GM12874 (cell line): ENCODE measurements around the gene WBP1L.

ENCODE experiments used
- TF ChIP-seq, protein P1 (sequence below): IDR thresholded peaks from 2 replicates; pipeline ENCODE4 v1.5.1; 2011; ENCODE audit warnings: low read depth, mild to moderate bottlenecking, control low read depth, low read length, moderate library complexity; ENCODE audit not compliant: insufficient read depth

The WBP1L gene

DNA sequence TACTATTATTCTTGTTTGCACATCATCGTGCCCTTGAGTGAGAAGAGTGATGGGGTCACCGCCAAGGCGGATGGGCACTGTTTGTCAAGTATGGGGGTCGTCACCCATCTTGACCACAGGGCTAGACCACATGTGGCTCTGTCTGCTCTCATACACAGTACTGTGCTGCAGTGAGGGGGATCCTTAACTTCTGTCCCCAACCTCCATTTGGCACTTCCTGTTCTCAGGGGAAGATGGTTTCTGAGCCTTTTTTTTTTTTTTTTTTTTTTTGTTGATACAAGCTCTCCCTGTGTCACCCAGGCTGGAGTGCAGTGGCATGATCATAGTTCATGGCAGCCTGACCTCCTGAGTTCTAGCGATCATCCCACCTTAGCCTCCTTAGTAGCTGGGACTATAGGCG, 13.6 kb downstream of the WBP1L start:
- TF ChIP-seq, protein P1, sequence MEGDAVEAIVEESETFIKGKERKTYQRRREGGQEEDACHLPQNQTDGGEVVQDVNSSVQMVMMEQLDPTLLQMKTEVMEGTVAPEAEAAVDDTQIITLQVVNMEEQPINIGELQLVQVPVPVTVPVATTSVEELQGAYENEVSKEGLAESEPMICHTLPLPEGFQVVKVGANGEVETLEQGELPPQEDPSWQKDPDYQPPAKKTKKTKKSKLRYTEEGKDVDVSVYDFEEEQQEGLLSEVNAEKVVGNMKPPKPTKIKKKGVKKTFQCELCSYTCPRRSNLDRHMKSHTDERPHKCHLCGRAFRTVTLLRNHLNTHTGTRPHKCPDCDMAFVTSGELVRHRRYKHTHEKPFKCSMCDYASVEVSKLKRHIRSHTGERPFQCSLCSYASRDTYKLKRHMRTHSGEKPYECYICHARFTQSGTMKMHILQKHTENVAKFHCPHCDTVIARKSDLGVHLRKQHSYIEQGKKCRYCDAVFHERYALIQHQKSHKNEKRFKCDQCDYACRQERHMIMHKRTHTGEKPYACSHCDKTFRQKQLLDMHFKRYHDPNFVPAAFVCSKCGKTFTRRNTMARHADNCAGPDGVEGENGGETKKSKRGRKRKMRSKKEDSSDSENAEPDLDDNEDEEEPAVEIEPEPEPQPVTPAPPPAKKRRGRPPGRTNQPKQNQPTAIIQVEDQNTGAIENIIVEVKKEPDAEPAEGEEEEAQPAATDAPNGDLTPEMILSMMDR = no peak

DNA sequence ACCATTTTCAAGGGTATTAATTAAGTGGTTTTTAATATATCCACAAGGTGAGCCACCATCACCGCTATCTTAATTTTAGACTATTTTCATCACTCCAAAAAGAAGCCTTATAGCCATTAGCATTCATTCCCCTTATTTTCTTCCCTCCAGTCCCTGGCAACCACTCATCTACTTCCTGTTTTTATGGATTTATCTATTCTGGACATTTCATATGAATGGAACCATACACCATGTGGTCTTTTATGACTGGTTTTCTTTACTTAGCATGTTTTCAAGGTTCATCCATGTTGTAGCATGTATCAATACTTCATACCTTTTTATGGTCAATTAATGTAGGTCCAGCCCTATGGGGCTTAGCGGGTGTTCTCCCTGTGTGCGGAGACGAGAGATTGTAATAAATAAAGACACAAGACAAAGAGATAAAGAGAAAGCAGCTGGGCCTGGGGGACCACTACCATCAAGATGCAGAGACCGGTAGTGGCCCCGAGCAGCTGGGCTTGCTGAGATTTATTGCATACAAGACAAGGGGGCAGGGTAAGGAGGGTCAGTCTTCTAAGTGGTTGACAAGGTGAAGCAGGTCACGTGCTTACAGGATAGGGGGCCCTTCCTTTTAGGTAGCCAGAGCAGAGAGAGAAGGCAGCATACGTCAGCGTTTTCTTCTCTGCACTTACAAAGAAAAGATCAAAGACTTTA, 14.6 kb downstream of the WBP1L start:
- TF ChIP-seq, protein P1 = no peak

DNA sequence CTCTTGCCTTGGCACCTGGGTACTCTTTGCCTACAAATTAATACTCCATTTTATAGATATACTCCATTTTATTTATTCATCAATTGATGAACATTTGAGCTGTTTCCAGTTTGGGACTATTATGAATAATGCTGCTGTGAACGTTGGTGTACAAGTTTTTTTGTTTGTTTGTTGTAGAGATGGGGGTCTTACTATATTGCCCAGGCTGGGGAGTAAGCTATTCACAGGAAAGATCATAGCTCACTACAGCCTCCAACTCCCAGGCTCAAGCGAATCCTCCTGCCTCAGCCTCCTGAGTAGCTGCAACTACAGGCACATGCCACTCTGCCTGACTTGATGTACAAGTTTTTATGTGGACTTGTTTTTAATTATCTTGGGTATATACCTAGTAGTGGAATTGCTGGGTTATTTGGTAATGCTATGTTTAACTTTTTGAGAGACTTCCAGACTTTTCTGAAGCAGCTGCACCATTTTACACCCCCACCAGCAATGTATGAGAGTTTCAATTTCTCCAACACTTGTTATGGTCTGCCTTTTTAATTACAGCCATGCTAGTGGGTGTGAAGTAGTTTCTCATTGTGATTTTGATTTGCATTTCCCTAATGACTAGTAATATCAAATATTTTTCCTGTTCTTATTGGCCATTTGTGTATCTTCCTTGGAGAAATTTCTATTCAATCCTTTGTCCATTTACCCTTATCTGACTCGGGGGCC, 15.9 kb downstream of the WBP1L start:
- TF ChIP-seq, protein P1 = no peak

DNA sequence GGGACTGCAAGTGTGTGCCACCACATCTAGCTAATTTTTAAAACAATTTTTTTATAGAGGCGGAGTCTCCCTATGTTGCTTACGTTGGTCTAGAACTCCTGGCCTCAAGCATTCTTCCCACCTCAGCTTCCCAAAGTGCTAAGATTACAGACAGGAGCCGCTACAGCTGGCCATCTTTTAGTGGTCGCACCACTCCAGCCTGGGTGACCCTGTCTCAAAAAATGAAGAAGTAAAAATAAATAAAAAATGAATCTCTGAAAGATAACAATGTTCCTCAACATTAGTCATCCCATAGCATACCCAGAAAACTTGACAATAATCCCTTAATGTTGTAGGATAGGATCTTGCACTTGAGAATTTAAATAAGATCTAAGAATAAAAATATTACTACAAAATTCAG, 18.2 kb downstream of the WBP1L start:
- TF ChIP-seq, protein P1 = no peak

DNA sequence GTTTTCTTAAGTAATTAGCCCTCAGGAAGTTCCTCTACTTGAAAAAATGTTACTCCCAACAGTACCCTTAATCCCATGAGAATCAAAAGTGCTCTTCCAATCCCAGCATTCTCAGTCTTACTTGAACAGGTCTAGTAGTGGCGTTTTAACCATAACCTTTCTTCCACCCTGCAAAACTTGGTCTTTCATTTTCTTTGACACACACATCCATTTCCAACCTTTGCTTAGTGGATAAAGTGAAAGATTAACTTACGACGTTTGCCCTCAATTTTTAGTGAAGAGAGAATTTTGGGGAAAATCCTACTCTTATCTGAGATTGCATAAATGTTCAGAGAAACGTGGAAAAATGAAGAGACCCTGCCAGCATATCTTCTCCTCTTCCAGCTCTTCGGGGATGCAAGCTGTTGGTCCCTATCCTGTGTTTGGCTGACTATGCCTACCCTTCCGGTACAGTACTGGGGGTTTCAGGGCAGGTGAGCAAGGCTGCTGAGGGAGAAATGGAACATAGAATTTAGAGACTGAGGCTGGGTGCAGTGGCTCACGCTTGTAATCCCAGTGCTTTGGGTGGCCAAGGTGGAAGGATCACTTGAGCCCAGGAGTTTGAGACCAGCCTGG, 18.8 kb downstream of the WBP1L start:
- TF ChIP-seq, protein P1 = no peak

DNA sequence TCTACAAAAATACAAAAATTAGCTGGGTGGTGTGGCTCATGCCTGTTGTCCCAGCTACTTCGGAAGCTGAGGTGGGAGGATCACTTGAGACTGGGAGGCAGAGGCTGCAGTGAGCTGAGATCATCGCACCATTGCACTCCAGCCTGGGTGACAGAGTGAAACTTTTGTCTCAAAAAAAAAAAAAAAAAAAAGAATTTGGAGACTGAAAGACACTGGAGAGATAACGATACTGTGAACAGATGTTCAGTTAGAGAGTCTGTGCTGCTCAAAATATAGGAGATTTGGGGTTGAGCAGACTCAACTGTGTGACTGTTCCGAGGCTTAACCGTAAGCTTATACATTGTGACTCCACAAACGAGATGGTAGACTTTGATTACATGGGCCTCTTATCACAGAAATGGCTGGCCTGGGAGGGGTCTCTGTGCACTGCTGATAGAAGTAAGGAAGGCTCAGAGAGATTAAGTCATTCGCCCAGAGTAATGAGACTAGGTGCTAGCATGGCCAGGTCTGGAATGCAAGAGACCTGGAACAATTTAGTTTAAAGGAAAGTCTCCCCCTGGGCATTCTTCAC, 19.4 kb downstream of the WBP1L start:
- TF ChIP-seq, protein P1 = no peak

DNA sequence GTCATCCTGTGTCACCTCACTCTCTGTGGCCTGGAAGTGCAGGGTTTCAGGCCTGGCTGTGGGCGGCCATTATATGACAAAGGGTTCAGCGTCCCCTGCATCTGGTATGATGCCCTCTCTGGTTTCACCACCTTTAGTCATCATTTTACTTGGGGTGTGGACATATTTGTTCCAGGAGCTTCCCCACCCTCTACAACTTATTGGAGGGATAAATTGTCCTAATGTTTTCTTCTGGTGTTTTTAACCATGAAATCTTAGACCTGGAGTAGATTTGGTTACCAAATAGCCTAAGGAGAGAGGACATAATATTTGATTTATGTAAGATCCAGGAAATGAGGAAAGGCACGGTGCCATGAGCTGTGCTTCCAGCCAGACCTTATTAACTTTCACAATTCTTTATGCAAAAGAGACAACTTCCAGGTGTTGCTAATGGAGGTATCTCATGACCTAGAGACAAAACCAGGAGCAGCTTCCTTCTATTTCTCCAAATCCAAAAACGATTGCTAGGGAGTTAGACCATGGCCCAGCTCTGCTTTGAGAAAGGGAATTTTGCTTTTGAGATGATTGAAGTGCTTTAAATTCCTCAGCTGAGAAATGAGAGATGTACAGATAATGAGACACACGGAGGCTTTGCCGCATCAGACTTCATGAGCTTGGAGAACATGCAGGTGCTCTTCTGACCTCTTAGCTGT, 20.9 kb downstream of the WBP1L start:
- TF ChIP-seq, protein P1 = no peak
